ENCODE results near the gene KANSL3.
"Not testable (repeated sequence)": the region's sequence is repeated elsewhere in the genome, so short reads cannot be mapped to it uniquely, and the experiment has no call there.

DNA sequence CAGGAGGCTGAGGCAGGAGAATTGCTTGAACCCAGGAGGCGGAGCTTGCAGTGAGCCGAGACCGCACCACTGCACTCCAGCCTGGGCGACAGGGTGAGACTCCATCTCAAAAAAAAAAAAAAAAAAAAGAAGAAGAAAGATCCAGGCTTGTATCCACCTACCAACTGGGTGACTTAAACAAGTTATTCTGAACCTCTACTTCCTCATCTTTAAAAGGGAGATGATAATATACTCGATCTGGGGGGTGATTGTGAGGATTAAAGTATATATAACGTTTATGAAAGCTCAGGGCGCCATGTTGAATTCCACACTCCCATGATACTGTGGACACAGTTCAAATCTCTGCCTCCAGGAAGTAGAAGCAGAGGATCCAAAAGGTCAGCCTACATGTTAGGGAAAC lies 16.7 kb upstream of the KANSL3 start:
- TF ChIP-seq, protein P1, sequence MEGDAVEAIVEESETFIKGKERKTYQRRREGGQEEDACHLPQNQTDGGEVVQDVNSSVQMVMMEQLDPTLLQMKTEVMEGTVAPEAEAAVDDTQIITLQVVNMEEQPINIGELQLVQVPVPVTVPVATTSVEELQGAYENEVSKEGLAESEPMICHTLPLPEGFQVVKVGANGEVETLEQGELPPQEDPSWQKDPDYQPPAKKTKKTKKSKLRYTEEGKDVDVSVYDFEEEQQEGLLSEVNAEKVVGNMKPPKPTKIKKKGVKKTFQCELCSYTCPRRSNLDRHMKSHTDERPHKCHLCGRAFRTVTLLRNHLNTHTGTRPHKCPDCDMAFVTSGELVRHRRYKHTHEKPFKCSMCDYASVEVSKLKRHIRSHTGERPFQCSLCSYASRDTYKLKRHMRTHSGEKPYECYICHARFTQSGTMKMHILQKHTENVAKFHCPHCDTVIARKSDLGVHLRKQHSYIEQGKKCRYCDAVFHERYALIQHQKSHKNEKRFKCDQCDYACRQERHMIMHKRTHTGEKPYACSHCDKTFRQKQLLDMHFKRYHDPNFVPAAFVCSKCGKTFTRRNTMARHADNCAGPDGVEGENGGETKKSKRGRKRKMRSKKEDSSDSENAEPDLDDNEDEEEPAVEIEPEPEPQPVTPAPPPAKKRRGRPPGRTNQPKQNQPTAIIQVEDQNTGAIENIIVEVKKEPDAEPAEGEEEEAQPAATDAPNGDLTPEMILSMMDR (IDR thresholded peaks at IDR 0.05; ENCODE audit: extremely low read depth in 1 of 2, insufficient read depth in 1 of 2, low read depth in 1 of 2, low read length in 2 of 2) = not testable (repeated sequence)
- TF ChIP-seq POLR2A (IDR thresholded peaks at IDR 0.05; ENCODE audit: low read depth, low read length); POLR2AphosphoS5 (IDR thresholded peaks at IDR 0.05; ENCODE audit: insufficient read depth, low read depth, low read length); EZH2 (IDR thresholded peaks at IDR 0.05; ENCODE audit: borderline replicate concordance, low read depth, low read length, severe bottlenecking): not testable (repeated sequence)

Measured in endothelial cell of umbilical vein (primary cell).